Uterus (tissue), 4 donors: Measurements from ENCODE around the gene HTN3. TPM values are rescaled to one million over a fixed set of nuclear protein-coding genes. Genes with fewer than 3 reads are reported as not detected.

Source experiments
- DNase-seq, 2 donors: peaks; one replicate each; pipeline ENCODE4 v3.0.0-alpha.2; 2019 to 2020
- H3K27ac ChIP-seq, 2 donors: fragments of 200-600 bp; sonication (generic); 1 replicate in 1 of 2; 2 replicates in 1 of 2; pipeline ENCODE4 v1.5.1; 2016 to 2018
- H3K27me3 ChIP-seq, 2 donors: fragments of 200-600 bp; sonication (generic); one replicate each; pipeline ENCODE4 v1.5.1; 2018 to 2019; ENCODE audit warnings: control low read depth in 1 of 2
- H3K36me3 ChIP-seq, 2 donors: fragments of 200-600 bp; sonication (generic); one replicate each; pipeline ENCODE4 v1.5.1; 2019; ENCODE audit warnings: control low read depth in 1 of 2
- H3K4me1 ChIP-seq, 2 donors: fragments of 200-600 bp; sonication (generic); one replicate each; pipeline ENCODE4 v1.5.1; 2018 to 2019; ENCODE audit warnings: control low read depth in 1 of 2
- H3K4me3 ChIP-seq, 2 donors: fragments of 200-600 bp; sonication (generic); 1 replicate in 1 of 2; 2 replicates in 1 of 2; pipeline ENCODE4 v1.5.1; 2018 to 2019; ENCODE audit warnings: mild to moderate bottlenecking in 1 of 2
- H3K9me3 ChIP-seq, 2 donors: fragments of 200-600 bp; sonication (generic); one replicate each; pipeline ENCODE4 v1.5.1; 2019; ENCODE audit warnings: control low read depth in 1 of 2
- POLR2A ChIP-seq, 2 donors: fragments of 450-650 bp; IDR thresholded peaks; one replicate each; pipeline ENCODE4 v1.6.1; 2016; ENCODE audit warnings: antibody characterized with exemption in 2 of 2, mild to moderate bottlenecking in 1 of 2, moderate library complexity in 1 of 2
- intact Hi-C: fragments of 100-400 bp; cut with DNase I; formaldehyde crosslinking; loops from one replicate; pipeline ENCODE4 v1.15.1; 2023; ENCODE audit warnings: low total_unique reads
- total RNA-seq, 4 donors: library from RNA; depleted of rRNA in 3 of 4; stranded (reverse); fragments of >200 nt in 3 of 4; gene quantifications; one replicate each; pipeline versions ENCODE4 v1.1.0 to v1.2.4, GENCODE V29; 2014 to 2023
- TF ChIP-seq, protein P1 (sequence below), 4 experiments: fragments of 200-600 bp in 2 of 4; fragments of 450-650 bp in 2 of 4; sonication (generic) in 2 of 4; IDR thresholded peaks; one replicate each; pipeline ENCODE4 v1.5.1; 2016 to 2019; ENCODE audit warnings: antibody characterized with exemption in 4 of 4, mild to moderate bottlenecking in 2 of 4, moderate library complexity in 1 of 4
- donor health status: DM: yes; HTN: yes; CAD: no.

Gene HTN3
- total RNA-seq, 4 donors from 2014 or later: not detected

DNA sequence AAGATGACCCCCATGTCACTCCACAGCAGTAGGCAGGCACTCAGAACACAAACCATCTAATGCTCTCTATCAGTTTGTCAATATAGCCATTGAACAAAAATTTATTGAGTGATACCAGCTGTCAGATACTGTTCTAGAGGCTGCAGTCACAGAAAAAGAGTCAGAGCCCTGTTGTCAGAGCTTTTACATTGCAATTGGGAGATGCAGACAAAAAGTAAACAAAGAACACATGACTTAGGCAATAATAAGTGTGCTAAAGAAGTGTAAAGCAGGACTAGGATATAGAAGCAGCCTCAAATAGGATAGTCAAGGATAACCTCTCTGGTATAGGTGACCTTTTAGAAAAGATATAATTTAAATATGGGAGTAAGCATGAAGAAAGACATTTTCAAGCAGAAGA lies 30.9 kb downstream of the HTN3 start:
- Histone ChIP-seq H3K27ac (no peak overlapping the region), H3K36me3 (no peaks in the 10 kb centered on the region), H3K4me1 (no peaks in the 10 kb centered on the region), H3K27me3 (no peaks in the 10 kb centered on the region), H3K4me3 (no peak overlapping the region), H3K9me3 (no peaks in the 10 kb centered on the region)
- DNase-seq: no peak
- intact Hi-C loops: no loop called here
- TF ChIP-seq, protein P1, sequence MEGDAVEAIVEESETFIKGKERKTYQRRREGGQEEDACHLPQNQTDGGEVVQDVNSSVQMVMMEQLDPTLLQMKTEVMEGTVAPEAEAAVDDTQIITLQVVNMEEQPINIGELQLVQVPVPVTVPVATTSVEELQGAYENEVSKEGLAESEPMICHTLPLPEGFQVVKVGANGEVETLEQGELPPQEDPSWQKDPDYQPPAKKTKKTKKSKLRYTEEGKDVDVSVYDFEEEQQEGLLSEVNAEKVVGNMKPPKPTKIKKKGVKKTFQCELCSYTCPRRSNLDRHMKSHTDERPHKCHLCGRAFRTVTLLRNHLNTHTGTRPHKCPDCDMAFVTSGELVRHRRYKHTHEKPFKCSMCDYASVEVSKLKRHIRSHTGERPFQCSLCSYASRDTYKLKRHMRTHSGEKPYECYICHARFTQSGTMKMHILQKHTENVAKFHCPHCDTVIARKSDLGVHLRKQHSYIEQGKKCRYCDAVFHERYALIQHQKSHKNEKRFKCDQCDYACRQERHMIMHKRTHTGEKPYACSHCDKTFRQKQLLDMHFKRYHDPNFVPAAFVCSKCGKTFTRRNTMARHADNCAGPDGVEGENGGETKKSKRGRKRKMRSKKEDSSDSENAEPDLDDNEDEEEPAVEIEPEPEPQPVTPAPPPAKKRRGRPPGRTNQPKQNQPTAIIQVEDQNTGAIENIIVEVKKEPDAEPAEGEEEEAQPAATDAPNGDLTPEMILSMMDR (IDR thresholded peaks at IDR 0.05): no peak
- TF ChIP-seq POLR2A (IDR thresholded peaks at IDR 0.05): no peak

DNA sequence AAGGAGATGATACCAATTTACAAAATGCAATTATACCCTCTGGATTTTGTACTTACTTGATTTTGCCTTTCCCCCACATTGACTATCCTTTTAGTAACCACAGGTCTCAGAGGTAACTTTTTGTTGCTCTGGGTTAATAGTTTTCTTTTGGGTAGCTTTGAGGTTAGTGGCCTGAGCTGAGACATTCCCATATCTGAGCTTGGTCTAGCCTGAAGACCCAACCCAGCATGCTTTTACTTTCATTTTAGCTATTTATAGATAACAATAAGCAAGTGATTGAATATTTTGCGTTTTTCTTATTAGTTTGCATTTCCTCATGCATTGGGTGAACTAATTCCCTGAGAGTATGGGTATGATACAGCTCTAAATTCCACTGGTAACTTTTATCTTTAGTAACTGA lies 33.7 kb downstream of the HTN3 start:
- intact Hi-C loops: no loop called here
- Histone ChIP-seq H3K4me1 (no peaks in the 10 kb centered on the region), H3K27me3 (no peaks in the 10 kb centered on the region), H3K4me3 (no peak overlapping the region), H3K9me3 (no peaks in the 10 kb centered on the region), H3K36me3 (no peaks in the 10 kb centered on the region), H3K27ac (no peak overlapping the region)
- TF ChIP-seq, protein P1 (IDR thresholded peaks at IDR 0.05): no peak
- TF ChIP-seq POLR2A (IDR thresholded peaks at IDR 0.05): no peak
- DNase-seq: no peak

DNA sequence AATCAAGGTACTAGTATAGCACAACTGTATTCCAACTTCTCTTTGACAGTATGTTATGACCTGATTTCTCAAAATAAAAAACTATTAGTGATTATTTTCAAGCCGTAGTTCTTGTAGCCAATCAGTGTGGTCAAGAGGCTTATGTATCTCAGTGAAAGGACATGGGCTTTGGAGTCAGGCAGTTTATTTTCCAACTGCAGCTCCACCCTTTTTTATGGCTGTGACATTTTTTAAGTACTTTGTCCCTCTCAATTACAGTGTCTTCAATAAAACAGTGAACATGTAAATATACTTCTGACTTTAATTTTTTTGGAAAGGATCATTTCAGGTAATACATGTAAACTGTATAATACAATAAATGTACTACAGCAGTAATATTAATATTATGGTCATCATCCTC lies 51.9 kb downstream of the HTN3 start:
- Histone ChIP-seq H3K4me3 (no peak overlapping the region), H3K9me3 (no peaks in the 10 kb centered on the region), H3K27me3 (no peaks in the 10 kb centered on the region), H3K4me1 (no peaks in the 10 kb centered on the region), H3K36me3 (no peaks in the 10 kb centered on the region), H3K27ac (no peak overlapping the region)
- TF ChIP-seq, protein P1 (IDR thresholded peaks at IDR 0.05): no peak
- no peak for TF ChIP-seq POLR2A (IDR thresholded peaks at IDR 0.05)
- intact Hi-C loops: no loop called here
- no peak for DNase-seq

Other genes starting within 250 kb of the HTN3 start
- 100 to 1,000 TPM in 1 of 4 donors, not detected in 3; 539 TPM for gene SULT1E1, start 168.3 kb upstream of the HTN3 start, total RNA-seq
- gene CSN1S1, start 97.4 kb upstream of the HTN3 start, total RNA-seq: not detected
- not detected for gene CSN2, start 62.7 kb upstream of the HTN3 start, total RNA-seq
- gene STATH, start 32.5 kb upstream of the HTN3 start, total RNA-seq: not detected
- not detected for gene HTN1, start 22.0 kb downstream of the HTN3 start, total RNA-seq
- gene PRR27, start 125.8 kb downstream of the HTN3 start, total RNA-seq: not detected
- under 1 TPM in 1 of 4 donors, not detected in 3; 0.35 TPM for gene ODAM, start 167.3 kb downstream of the HTN3 start, total RNA-seq
- not detected for gene FDCSP, start 197.7 kb downstream of the HTN3 start, total RNA-seq
- gene CSN3, start 214.1 kb downstream of the HTN3 start, total RNA-seq: not detected